ENCODE results near the gene CALN1. TPM values are rescaled to one million over a fixed set of nuclear protein-coding genes. Genes with fewer than 3 reads are reported as not detected.

Gene CALN1
- total and polyA plus RNA-seq, 2 of the 8 experiments (the other 6 are each of a cell fraction or from before 2014, with no cell fraction given), result 6.4 to 15.2 TPM

- Histone ChIP-seq H3K14ac (ENCODE audit: insufficient read length) (no peak overlapping the region), H2BK5ac (ENCODE audit: low read depth, low read length) (no peak overlapping the region), H3K9ac (replicated peaks in 1 of 4; ENCODE audit: extremely low read depth in 1 of 4, low read depth in 3 of 4, low read length in 3 of 4) (no peak overlapping the region), H3K79me2 (ENCODE audit: control insufficient read depth in 1 of 2, insufficient read depth in 2 of 2, low read length in 2 of 2) (no peaks in the 10 kb centered on the region), H2BK15ac (ENCODE audit: low read length) (no peak overlapping the region), H3K4me1 (replicated peaks in 1 of 4; ENCODE audit: control insufficient read depth in 3 of 4, insufficient read depth in 4 of 4, low read length in 3 of 4) (peaks cover 2 to 9% (median 5%) of the 10 kb centered on the region in 4 experiments; a peak in 6 of 7 replicates), H2AFZ (ENCODE audit: low read length) (no peak overlapping the region), H3K4me3 (ENCODE audit: extremely low read depth in 1 of 4, insufficient read depth in 2 of 4, low read depth in 3 of 4, low read length in 4 of 4) (no peak overlapping the region), H3K27me3 (replicated peaks in 1 of 4; ENCODE audit: control insufficient read depth in 3 of 4, extremely low read depth in 1 of 4, insufficient read depth in 3 of 4, low read length in 3 of 4) (no peaks in the 10 kb centered on the region; a peak in 2 of 7 replicates), H3K4me2 (ENCODE audit: insufficient read depth in 1 of 2, low read depth in 2 of 2, low read length in 2 of 2) (no peak overlapping the region), H3K27ac (ENCODE audit: low read depth, low read length) (no peak overlapping the region), H2AK5ac (ENCODE audit: low read depth, low read length) (no peak overlapping the region), H4K91ac (replicated peaks; ENCODE audit: insufficient read length, low read length) (no peak overlapping the region), H3K56ac (replicated peaks; ENCODE audit: insufficient read length, low read depth, low read length) (no peak overlapping the region), H3K9me3 (ENCODE audit: insufficient read depth in 2 of 2, low read depth in 1 of 2, low read length in 1 of 2) (no peaks in the 10 kb centered on the region), H4K20me1 (replicated peaks in 1 of 2; ENCODE audit: control insufficient read depth in 1 of 2, insufficient read depth in 2 of 2, low read length in 2 of 2) (no peaks in the 10 kb centered on the region), H2BK120ac (replicated peaks; ENCODE audit: low read depth, low read length) (no peak overlapping the region), H3K18ac (ENCODE audit: extremely low read depth, low read length) (no peak overlapping the region), H2BK12ac (ENCODE audit: low read depth, low read length) (no peak overlapping the region), H3K23ac (ENCODE audit: insufficient read length) (no peak overlapping the region), H3K4ac (replicated peaks; ENCODE audit: insufficient read length, low read depth, low read length) (no peak overlapping the region), H4K5ac (ENCODE audit: insufficient read length, low read depth, low read length) (no peak overlapping the region), H4K8ac (ENCODE audit: extremely low read depth, insufficient read depth, low read length) (no peak overlapping the region), H3K79me1 (ENCODE audit: low read depth, low read length) (no peaks in the 10 kb centered on the region), H2BK20ac (ENCODE audit: low read length) (no peak overlapping the region), H3K36me3 (ENCODE audit: control insufficient read depth in 2 of 4, insufficient read depth in 4 of 4, low read length in 3 of 4) (no peaks in the 10 kb centered on the region), H3K23me2 (ENCODE audit: low read depth, low read length) (no peaks in the 10 kb centered on the region)
- FAIRE-seq (no peak), DNase-seq (ENCODE audit: low read depth in 1 of 2, low spot score in 2 of 2) (peak in 1 of 2 experiments; percentile 15)
- CTCF ChIA-PET (ENCODE audit: partially characterized antibody), result interaction anchor here (0.8 to 1.2 kb wide), 3 partner anchors 28 to 951 kb away, joined by 3 to 5 read pairs (median 4); no protein-coding TSS in a partner anchor
- 61% methylated on average over 7 of the region's 7 CpGs; no CpG with 5 or more reads in 1 of the 2 experiments for WGBS, 2 experiments (ENCODE audit: extremely low coverage in 1 of 2, insufficient coverage in 1 of 2, insufficient read length in 1 of 2, insufficient replicate concordance in 2 of 2, low coverage in 1 of 2, low lambda C conversion rate in 2 of 2, missing lambda C conversion rate in 1 of 2)
- POLR2A ChIA-PET (ENCODE audit: partially characterized antibody), result interaction anchor here (1.3 kb wide), 1 partner anchor 9 kb away, joined by 3 read pairs; no protein-coding TSS in a partner anchor
- TF ChIP-seq NANOG (IDR thresholded peaks at IDR 0.05; ENCODE audit: insufficient read depth, low read depth, low read length, poor library complexity, severe bottlenecking), result peak; percentile 20
- no peak for TF ChIP-seq HDAC6 (IDR thresholded peaks at IDR 0.05; ENCODE audit: low read depth, low read length)
These were observed 631.9 kb downstream of the CALN1 start for GRCh38 chr7:71780282-71780681.

Data from H1 (cell line).